HCT116 (cell line): ENCODE data around the gene QPCT.

Experiments used
- ATF3 ChIP-seq: IDR thresholded peaks from 2 replicates; pipeline ENCODE4 v1.6.1; 2012
- CEBPB ChIP-seq: IDR thresholded peaks from 2 replicates; pipeline ENCODE4 v1.6.1; 2012; ENCODE audit warnings: low read depth
- CTCF ChIP-seq, 3 experiments: fragments of 200-600 bp in 1 of 3; sonication (generic) in 1 of 3; IDR thresholded peaks in 2 of 3; conservative IDR thresholded peaks in 1 of 3; 2 replicates each; pipeline ENCODE4 v1.5.1; 2012 to 2017; ENCODE audit warnings: low read depth in 2 of 3, low read length in 2 of 3, antibody characterized with exemption in 1 of 3, borderline replicate concordance in 1 of 3, control low read depth in 1 of 3, mild to moderate bottlenecking in 1 of 3, mixed read lengths in 1 of 3, mixed run types in 1 of 3, moderate library complexity in 1 of 3; ENCODE audit not compliant: insufficient read depth in 1 of 3
- ELF1 ChIP-seq: IDR thresholded peaks from 2 replicates; pipeline ENCODE4 v1.6.1; 2012; ENCODE audit warnings: low read depth, borderline replicate concordance
- EZH2phosphoT487 ChIP-seq: fragments of 200-600 bp; IDR thresholded peaks from 2 replicates; pipeline ENCODE4 v1.6.1; 2018; ENCODE audit warnings: antibody characterized with exemption, borderline replicate concordance
- FOSL1 ChIP-seq: IDR thresholded peaks from 2 replicates; pipeline ENCODE4 v1.6.1; 2012; ENCODE audit warnings: low read depth
- JUND ChIP-seq: IDR thresholded peaks from 2 replicates; pipeline ENCODE4 v1.6.1; 2012
- RAD21 ChIP-seq: IDR thresholded peaks from 2 replicates; pipeline ENCODE4 v1.6.1; 2012; ENCODE audit warnings: low read depth, mild to moderate bottlenecking
- REST ChIP-seq: IDR thresholded peaks from 2 replicates; pipeline ENCODE4 v1.6.1; 2012; ENCODE audit warnings: low read depth
- SRF ChIP-seq: IDR thresholded peaks from 2 replicates; pipeline ENCODE4 v1.6.1; 2012; ENCODE audit warnings: low read depth
- YY1 ChIP-seq: IDR thresholded peaks from 2 replicates; pipeline ENCODE4 v1.6.1; 2011; ENCODE audit warnings: low read length, low read depth, moderate library complexity, mild to moderate bottlenecking; ENCODE audit not compliant: insufficient replicate concordance; ENCODE audit errors: extremely low read depth
- ZFX ChIP-seq: fragments of 450-650 bp; IDR thresholded peaks from 2 replicates; pipeline ENCODE4 v1.6.1; 2017

GRCh38 chr2:37332560-37332959 is 11.9 kb upstream of the QPCT start:
- TF ChIP-seq REST (no peak), SRF (no peak), CEBPB (peak; percentile 56; the same call in 1 of the 2 replicates), JUND (no peak), FOSL1 (no peak), CTCF (IDR thresholded peaks at IDR 0.05 in 2 of 3, conservative IDR thresholded peaks at IDR 0.05 in 1 of 3; ENCODE audit: borderline replicate concordance in 1 of 3, insufficient read depth in 1 of 3, low read depth in 2 of 3, low read length in 2 of 3) (no peak), EZH2phosphoT487 (no peak), ELF1 (no peak), YY1 (no peak), ZFX (no peak), ATF3 (no peak), RAD21 (no peak)
